ENCODE measurements around the gene MZT2A.
"Not testable (repeated sequence)": the region's sequence is repeated elsewhere in the genome, so short reads cannot be mapped to it uniquely, and the experiment has no call there.

Gene MZT2A

GRCh38 chr2:131492015-131492417, at the start of gene MZT2A:
TSS of gene MZT2A (minus strand) at chr2:131492397. CDS start at chr2:131492376, 21 bp downstream.
- not testable (repeated sequence) for DNase-seq (ENCODE audit: low spot score)

GRCh38 chr2:131538856-131539255, 46.7 kb upstream of the MZT2A start:
- DNase-seq (ENCODE audit: low spot score): not testable (repeated sequence)

GRCh38 chr2:131536841-131537240, 44.6 kb upstream of the MZT2A start:
- DNase-seq (ENCODE audit: low spot score): not testable (repeated sequence)

GRCh38 chr2:131535951-131536826, 44.0 kb upstream of the MZT2A start:
- not testable (repeated sequence) for DNase-seq (ENCODE audit: low spot score)

- DNase-seq (ENCODE audit: low spot score): no peak
Observed at GRCh38 chr2:131535526-131535925, 43.3 kb upstream of the MZT2A start.

- not testable (repeated sequence) for DNase-seq (ENCODE audit: low spot score)
Observed at GRCh38 chr2:131534965-131535364, 42.8 kb upstream of the MZT2A start.

GRCh38 chr2:131534317-131534672, 42.1 kb upstream of the MZT2A start:
- not testable (repeated sequence) for DNase-seq (ENCODE audit: low spot score)

GRCh38 chr2:131533609-131534316, 41.6 kb upstream of the MZT2A start:
- DNase-seq (ENCODE audit: low spot score): not testable (repeated sequence)

GRCh38 chr2:131532723-131533608, 40.8 kb upstream of the MZT2A start:
- DNase-seq (ENCODE audit: low spot score): not testable (repeated sequence)

- not testable (repeated sequence) for DNase-seq (ENCODE audit: low spot score)
Observed at GRCh38 chr2:131531547-131532185, 39.5 kb upstream of the MZT2A start.

GRCh38 chr2:131530626-131531344, 38.6 kb upstream of the MZT2A start:
- not testable (repeated sequence) for DNase-seq (ENCODE audit: low spot score)

- DNase-seq (ENCODE audit: low spot score): not testable (repeated sequence)
Observed at GRCh38 chr2:131529864-131530445, 37.8 kb upstream of the MZT2A start.

- DNase-seq (ENCODE audit: low spot score): not testable (repeated sequence)
Observed at GRCh38 chr2:131528981-131529863, 37.0 kb upstream of the MZT2A start.

GRCh38 chr2:131527131-131528001, 35.2 kb upstream of the MZT2A start, which contains the start of gene CCDC74A:
TSS of gene CCDC74A (plus strand) at chr2:131527888. CDS start at chr2:131527971, 83 bp downstream.
- peak; percentile 8 for DNase-seq (ENCODE audit: low spot score)

- DNase-seq (ENCODE audit: low spot score): not testable (repeated sequence)
Observed at GRCh38 chr2:131525256-131525655, 33.1 kb upstream of the MZT2A start.

GRCh38 chr2:131521961-131522781, 30.0 kb upstream of the MZT2A start:
- no peak for DNase-seq (ENCODE audit: low spot score)

- not testable (repeated sequence) for DNase-seq (ENCODE audit: low spot score)
Observed at GRCh38 chr2:131521524-131521923, 29.3 kb upstream of the MZT2A start.
